WTC11 (cell line): ENCODE data around the gene CLEC18A. TPM values are rescaled to one million over a fixed set of nuclear protein-coding genes. Genes with fewer than 3 reads are reported as not detected.

Source experiments
- ATAC-seq: fragments of 200-7000 bp; cut with Tn5 transposase; 2 replicates; pipeline ENCODE4 v1.10.0; 2021; ENCODE audit warnings: mild to moderate bottlenecking, moderate library complexity
- CTCF ChIA-PET: fragments of 300-600 bp; sonication (Branson Sonifier 250); formaldehyde crosslinking; loops from one replicate; lab custom pipeline; 2021; ENCODE audit warnings: antibody characterized with exemption; lab: Charles Lee
- POLR2A ChIA-PET: fragments of 350-600 bp; sonication (Branson Sonifier 250); formaldehyde crosslinking; loops from one replicate; lab custom pipeline; 2021; ENCODE audit warnings: antibody characterized with exemption; lab: Charles Lee
- DNase-seq: peaks from one replicate; pipeline ENCODE4 v3.0.0; 2021; ENCODE audit warnings: low spot score
- H3K27ac Mint-ChIP-seq: 2 replicates; pipeline ENCODE4 v1.8.0; 2021; ENCODE audit warnings: mixed read lengths
- H3K27me3 Mint-ChIP-seq: 2 replicates; pipeline ENCODE4 v1.8.0; 2021; ENCODE audit warnings: low read depth, mild to moderate bottlenecking, moderate library complexity, mixed read lengths
- H3K36me3 Mint-ChIP-seq: 2 replicates; pipeline ENCODE4 v1.8.0; 2021; ENCODE audit warnings: mixed read lengths
- H3K4me1 Mint-ChIP-seq: 2 replicates; pipeline ENCODE4 v1.8.0; 2022; ENCODE audit warnings: mixed read lengths
- H3K4me3 Mint-ChIP-seq: 2 replicates; pipeline ENCODE4 v1.8.0; 2021; ENCODE audit warnings: mild to moderate bottlenecking, moderate library complexity, mixed read lengths
- H3K9me3 Mint-ChIP-seq: 2 replicates; pipeline ENCODE4 v1.8.0; 2021; ENCODE audit warnings: mixed read lengths
- ATF2 ChIP-seq: sonication (generic); formaldehyde crosslinking; IDR thresholded peaks from 2 replicates; pipeline ENCODE4 v1.8.1; 2022; ENCODE audit warnings: low read depth, missing genetic modification reagents, borderline replicate concordance
- CREM ChIP-seq: sonication (generic); formaldehyde crosslinking; IDR thresholded peaks from 2 replicates; pipeline ENCODE4 v1.8.1; 2022; ENCODE audit warnings: mild to moderate bottlenecking, missing genetic modification reagents, moderate library complexity
- ERG ChIP-seq: fragments of 250-450 bp; sonication (Bioruptor Pico); IDR thresholded peaks from 2 replicates; pipeline ENCODE4 v1.8.0; 2021; ENCODE audit warnings: mild to moderate bottlenecking
- ESRRA ChIP-seq: sonication (generic); formaldehyde crosslinking; IDR thresholded peaks from 2 replicates; pipeline ENCODE4 v1.8.1; 2022; ENCODE audit warnings: mild to moderate bottlenecking, missing genetic modification reagents, borderline replicate concordance
- FOXJ3 ChIP-seq: sonication (generic); formaldehyde crosslinking; IDR thresholded peaks from 2 replicates; pipeline ENCODE4 v1.9.0; 2021; ENCODE audit warnings: missing genetic modification reagents, mild to moderate bottlenecking, borderline replicate concordance
- IRF1 ChIP-seq: sonication (generic); formaldehyde crosslinking; IDR thresholded peaks from 2 replicates; pipeline ENCODE4 v1.8.0; 2023; ENCODE audit warnings: missing genetic modification reagents
- IRF2 ChIP-seq: sonication (generic); formaldehyde crosslinking; IDR thresholded peaks from 2 replicates; pipeline ENCODE4 v1.8.0; 2022; ENCODE audit warnings: low read depth, missing genetic modification reagents, borderline replicate concordance
- JAZF1 ChIP-seq: fragments of 250-450 bp; sonication (Bioruptor Pico); IDR thresholded peaks from 2 replicates; pipeline ENCODE4 v1.9.0; 2021; ENCODE audit warnings: moderate library complexity, mild to moderate bottlenecking, inconsistent platforms
- NR1H2 ChIP-seq: sonication (generic); formaldehyde crosslinking; IDR thresholded peaks from 2 replicates; pipeline ENCODE4 v1.9.0; 2021; ENCODE audit warnings: mild to moderate bottlenecking, moderate library complexity, missing genetic modification reagents
- OVOL2 ChIP-seq: fragments of 250-450 bp; sonication (Bioruptor Pico); IDR thresholded peaks from 2 replicates; pipeline ENCODE4 v1.9.0; 2021; ENCODE audit warnings: mild to moderate bottlenecking, borderline replicate concordance
- PRDM15 ChIP-seq: sonication (generic); formaldehyde crosslinking; IDR thresholded peaks from 2 replicates; pipeline ENCODE4 v1.8.0; 2022; ENCODE audit warnings: missing genetic modification reagents
- PRRX2 ChIP-seq: fragments of 250-450 bp; sonication (Bioruptor Pico); IDR thresholded peaks from 2 replicates; pipeline ENCODE4 v1.8.0; 2021; ENCODE audit warnings: mild to moderate bottlenecking
- RELA ChIP-seq: sonication (generic); formaldehyde crosslinking; IDR thresholded peaks from 2 replicates; pipeline ENCODE4 v1.8.1; 2022; ENCODE audit warnings: missing genetic modification reagents, mild to moderate bottlenecking, borderline replicate concordance
- SMAD3 ChIP-seq: sonication (generic); formaldehyde crosslinking; IDR thresholded peaks from 2 replicates; pipeline ENCODE4 v1.8.0; 2022; ENCODE audit warnings: missing genetic modification reagents, mild to moderate bottlenecking, borderline replicate concordance
- SOX15 ChIP-seq: fragments of 250-450 bp; sonication (Bioruptor Pico); IDR thresholded peaks from 2 replicates; pipeline ENCODE4 v1.9.0; 2021; ENCODE audit warnings: mild to moderate bottlenecking
- TEAD4 ChIP-seq: sonication (generic); formaldehyde crosslinking; IDR thresholded peaks from 2 replicates; pipeline ENCODE4 v1.8.0; 2022; ENCODE audit warnings: mild to moderate bottlenecking, missing genetic modification reagents
- USF1 ChIP-seq: sonication (generic); formaldehyde crosslinking; IDR thresholded peaks from 2 replicates; pipeline ENCODE4 v1.8.0; 2022; ENCODE audit warnings: mild to moderate bottlenecking, missing genetic modification reagents
- USF2 ChIP-seq: sonication (generic); formaldehyde crosslinking; IDR thresholded peaks from 2 replicates; pipeline ENCODE4 v1.8.1; 2023; ENCODE audit warnings: mild to moderate bottlenecking, missing genetic modification reagents, moderate library complexity
- ZNF317 ChIP-seq: sonication (generic); formaldehyde crosslinking; IDR thresholded peaks from 2 replicates; pipeline ENCODE4 v1.8.1; 2023; ENCODE audit warnings: low read depth, mild to moderate bottlenecking, moderate library complexity, missing genetic modification reagents, borderline replicate concordance
- ZSCAN18 ChIP-seq: fragments of 250-450 bp; sonication (Bioruptor Pico); IDR thresholded peaks from 2 replicates; pipeline ENCODE4 v2.1.2; 2022; ENCODE audit warnings: mild to moderate bottlenecking, moderate library complexity
- total RNA-seq: library from RNA; stranded (reverse); gene quantifications from 3 replicates; pipeline ENCODE4 v1.2.3, GENCODE V29; 2021

CLEC18A gene
- total RNA-seq, 1 experiment from 2014 or later, result 0.26 TPM

GRCh38 chr16:69909760-69910159 is 41.4 kb upstream of the CLEC18A start:
- DNase-seq (no peak), ATAC-seq (no peak)
- TF ChIP-seq NR1H2 (CRISPR knock-in tag) (no peak), ZSCAN18 (CRISPR knock-in tag) (no peak), IRF1 (no peak), RELA (CRISPR knock-in tag) (no peak), ZNF317 (no peak), IRF2 (CRISPR knock-in tag) (no peak), SMAD3 (CRISPR knock-in tag) (no peak), CREM (CRISPR knock-in tag) (no peak), TEAD4 (CRISPR knock-in tag) (no peak), USF2 (CRISPR knock-in tag) (no peak), ATF2 (CRISPR knock-in tag) (no peak), JAZF1 (CRISPR knock-in tag) (no peak), ESRRA (CRISPR knock-in tag) (no peak), FOXJ3 (CRISPR knock-in tag) (no peak), OVOL2 (no peak), USF1 (CRISPR knock-in tag) (no peak), SOX15 (CRISPR knock-in tag) (no peak), PRDM15 (CRISPR knock-in tag) (no peak), ERG (CRISPR knock-in tag) (no peak), PRRX2 (CRISPR knock-in tag) (no peak)
- Mint-ChIP-seq H3K4me1 (peaks cover 4% of the 10 kb centered on the region), H3K27me3 (no peaks in the 10 kb centered on the region), H3K27ac (no peak overlapping the region), H3K36me3 (peaks cover 19% of the 10 kb centered on the region), H3K4me3 (no peak overlapping the region), H3K9me3 (peaks cover 5% of the 10 kb centered on the region)
- CTCF ChIA-PET, result interaction anchor here (2.8 kb wide), 1 partner anchor 20 kb away, joined by 9 read pairs; no protein-coding TSS in a partner anchor
- POLR2A ChIA-PET, result no interaction called here
